ENCODE measurements around the gene UPP2.

Gene UPP2

DNA sequence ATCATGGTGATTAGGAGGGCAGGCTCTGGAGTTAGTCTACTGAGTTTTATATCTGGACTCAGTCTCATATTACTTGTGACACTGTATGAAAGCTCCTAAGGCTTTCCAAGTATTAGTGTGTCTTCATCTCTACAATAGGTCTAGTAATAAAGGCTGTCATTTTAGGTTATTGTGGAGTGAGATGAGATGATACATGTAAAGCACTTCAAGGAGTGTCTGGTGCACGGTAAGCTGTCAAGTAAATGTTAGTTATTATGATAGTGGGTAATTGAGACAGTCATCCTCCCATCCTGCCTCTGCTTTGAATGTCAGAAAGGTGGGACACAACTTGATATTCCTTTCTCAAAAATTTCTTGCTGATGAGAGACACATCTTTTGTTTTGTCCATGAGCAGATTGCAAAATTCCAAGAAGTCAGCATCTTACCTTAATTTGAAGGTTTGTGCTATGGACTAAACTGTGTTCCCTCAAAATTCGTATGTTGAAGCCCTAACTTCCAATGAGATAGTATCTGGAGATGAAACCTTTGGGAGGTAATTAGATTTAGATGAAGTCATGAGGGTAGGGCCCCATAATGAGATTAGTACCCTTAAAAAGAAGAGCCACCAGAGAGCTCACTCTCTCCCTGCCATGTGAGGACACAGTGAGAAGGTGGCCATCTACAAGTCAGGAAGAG is 41.4 kb upstream of the UPP2 start:
- Histone ChIP-seq H3F3A (ENCODE audit: low read depth) (no peaks in the 10 kb centered on the region), H3K4me2 (ENCODE audit: low read depth, low read length, poor library complexity, severe bottlenecking) (no peak overlapping the region), H2AFZ (ENCODE audit: low read length) (no peak overlapping the region)

GRCh38 chr2:158060835-158061435 is 40.7 kb upstream of the UPP2 start:
- no peak overlapping the region for H3K9ac ChIP-seq (ENCODE audit: low read depth, low read length, poor library complexity, severe bottlenecking)
- H3F3A ChIP-seq (ENCODE audit: low read depth), result no peaks in the 10 kb centered on the region
- no peaks in the 10 kb centered on the region for H3K79me2 ChIP-seq (ENCODE audit: insufficient read depth, low read length)
- H3K36me3 ChIP-seq (ENCODE audit: insufficient read depth, low read length), result no peaks in the 10 kb centered on the region
- no peaks in the 10 kb centered on the region for H3K9me2 ChIP-seq (replicated peaks; ENCODE audit: low read depth, low read length)
- no peaks in the 10 kb centered on the region for H4K20me1 ChIP-seq (ENCODE audit: insufficient read depth, low read length, poor library complexity, severe bottlenecking)
- no peaks in the 10 kb centered on the region for H3K27me3 ChIP-seq (ENCODE audit: insufficient read depth, low read length, poor library complexity, severe bottlenecking)
- no peaks in the 10 kb centered on the region; the same call in 1 of the 2 replicates for H3K9me3 ChIP-seq (ENCODE audit: insufficient read depth, low read depth, low read length)
- H3K4me2 ChIP-seq (ENCODE audit: low read depth, low read length, poor library complexity, severe bottlenecking), result no peak overlapping the region
- TF ChIP-seq EZH2phosphoT487 (IDR thresholded peaks at IDR 0.05; ENCODE audit: borderline replicate concordance), result no peak
- TF ChIP-seq, protein P1, sequence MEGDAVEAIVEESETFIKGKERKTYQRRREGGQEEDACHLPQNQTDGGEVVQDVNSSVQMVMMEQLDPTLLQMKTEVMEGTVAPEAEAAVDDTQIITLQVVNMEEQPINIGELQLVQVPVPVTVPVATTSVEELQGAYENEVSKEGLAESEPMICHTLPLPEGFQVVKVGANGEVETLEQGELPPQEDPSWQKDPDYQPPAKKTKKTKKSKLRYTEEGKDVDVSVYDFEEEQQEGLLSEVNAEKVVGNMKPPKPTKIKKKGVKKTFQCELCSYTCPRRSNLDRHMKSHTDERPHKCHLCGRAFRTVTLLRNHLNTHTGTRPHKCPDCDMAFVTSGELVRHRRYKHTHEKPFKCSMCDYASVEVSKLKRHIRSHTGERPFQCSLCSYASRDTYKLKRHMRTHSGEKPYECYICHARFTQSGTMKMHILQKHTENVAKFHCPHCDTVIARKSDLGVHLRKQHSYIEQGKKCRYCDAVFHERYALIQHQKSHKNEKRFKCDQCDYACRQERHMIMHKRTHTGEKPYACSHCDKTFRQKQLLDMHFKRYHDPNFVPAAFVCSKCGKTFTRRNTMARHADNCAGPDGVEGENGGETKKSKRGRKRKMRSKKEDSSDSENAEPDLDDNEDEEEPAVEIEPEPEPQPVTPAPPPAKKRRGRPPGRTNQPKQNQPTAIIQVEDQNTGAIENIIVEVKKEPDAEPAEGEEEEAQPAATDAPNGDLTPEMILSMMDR (conservative IDR thresholded peaks at IDR 0.05; ENCODE audit: low read length), result no peak
- no peaks in the 10 kb centered on the region for H3K4me1 ChIP-seq (ENCODE audit: insufficient read depth, low read length, poor library complexity, severe bottlenecking)
- no peak overlapping the region for H2AFZ ChIP-seq (ENCODE audit: low read length)
- no peak overlapping the region for H3K4me3 ChIP-seq (ENCODE audit: low read length, poor library complexity, severe bottlenecking)

More for the DNA sequence above, 41.4 kb upstream of the UPP2 start:
- Histone ChIP-seq H3K9me2 (replicated peaks; ENCODE audit: low read depth, low read length) (no peaks in the 10 kb centered on the region), H3K79me2 (ENCODE audit: insufficient read depth, low read length) (no peaks in the 10 kb centered on the region), H3K9ac (ENCODE audit: low read depth, low read length, poor library complexity, severe bottlenecking) (no peak overlapping the region), H3K9me3 (ENCODE audit: insufficient read depth, low read depth, low read length) (no peaks in the 10 kb centered on the region; the same call in 1 of the 2 replicates), H3K4me3 (ENCODE audit: low read length, poor library complexity, severe bottlenecking) (no peak overlapping the region), H3K36me3 (ENCODE audit: insufficient read depth, low read length) (no peaks in the 10 kb centered on the region), H3K27me3 (ENCODE audit: insufficient read depth, low read length, poor library complexity, severe bottlenecking) (no peaks in the 10 kb centered on the region), H3K4me1 (ENCODE audit: insufficient read depth, low read length, poor library complexity, severe bottlenecking) (no peaks in the 10 kb centered on the region), H4K20me1 (ENCODE audit: insufficient read depth, low read length, poor library complexity, severe bottlenecking) (no peaks in the 10 kb centered on the region)
- TF ChIP-seq, protein P1 (conservative IDR thresholded peaks at IDR 0.05; ENCODE audit: low read length), result no peak
- TF ChIP-seq EZH2phosphoT487 (IDR thresholded peaks at IDR 0.05; ENCODE audit: borderline replicate concordance), result no peak

DNA sequence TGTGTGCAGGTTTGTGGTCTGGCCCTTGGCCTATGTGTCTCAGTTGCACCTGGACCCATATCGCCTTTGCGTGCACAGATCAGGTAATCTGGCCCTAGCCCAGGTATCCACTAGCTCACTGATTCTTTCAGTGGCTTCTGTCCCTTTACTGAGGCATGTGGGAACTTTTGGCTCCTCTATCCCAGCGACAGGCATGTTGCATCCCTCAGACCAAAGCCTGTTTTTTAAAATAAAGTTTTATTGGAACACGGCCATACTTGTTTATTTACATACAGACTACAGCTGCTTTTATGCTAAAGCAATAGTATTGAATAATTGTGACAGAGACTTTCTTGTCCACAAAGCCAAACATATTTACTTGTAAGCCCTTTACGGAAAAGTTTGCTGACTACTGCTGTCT is 39.9 kb upstream of the UPP2 start:
- Histone ChIP-seq H2AFZ (ENCODE audit: low read length) (no peak overlapping the region), H3K9me3 (ENCODE audit: insufficient read depth, low read depth, low read length) (no peaks in the 10 kb centered on the region; the same call in 1 of the 2 replicates), H3K79me2 (ENCODE audit: insufficient read depth, low read length) (no peaks in the 10 kb centered on the region), H3K36me3 (ENCODE audit: insufficient read depth, low read length) (no peaks in the 10 kb centered on the region), H4K20me1 (ENCODE audit: insufficient read depth, low read length, poor library complexity, severe bottlenecking) (no peaks in the 10 kb centered on the region), H3K9me2 (replicated peaks; ENCODE audit: low read depth, low read length) (no peaks in the 10 kb centered on the region), H3K27me3 (ENCODE audit: insufficient read depth, low read length, poor library complexity, severe bottlenecking) (no peaks in the 10 kb centered on the region), H3K4me2 (ENCODE audit: low read depth, low read length, poor library complexity, severe bottlenecking) (no peak overlapping the region), H3K9ac (ENCODE audit: low read depth, low read length, poor library complexity, severe bottlenecking) (no peak overlapping the region), H3K4me3 (ENCODE audit: low read length, poor library complexity, severe bottlenecking) (no peak overlapping the region), H3F3A (ENCODE audit: low read depth) (no peaks in the 10 kb centered on the region), H3K4me1 (ENCODE audit: insufficient read depth, low read length, poor library complexity, severe bottlenecking) (no peaks in the 10 kb centered on the region)
- no peak for TF ChIP-seq EZH2phosphoT487 (IDR thresholded peaks at IDR 0.05; ENCODE audit: borderline replicate concordance)
- TF ChIP-seq, protein P1 (conservative IDR thresholded peaks at IDR 0.05; ENCODE audit: low read length), result no peak

Data from Loucy (cell line).